Right hindlimb (tissue), 1 donor: Measurements from ENCODE around the gene CNIH1.
"Not testable (repeated sequence)": the region's sequence is repeated elsewhere in the genome, so short reads cannot be mapped to it uniquely, and the experiment has no call there.

Experiments
- DNase-seq: peaks from one replicate; pipeline ENCODE4 v3.0.0-alpha.2; 2018

CNIH1 gene

GRCh38 chr14:54425537-54426274 is 15.5 kb downstream of the CNIH1 start:
- DNase-seq = no peak

DNA sequence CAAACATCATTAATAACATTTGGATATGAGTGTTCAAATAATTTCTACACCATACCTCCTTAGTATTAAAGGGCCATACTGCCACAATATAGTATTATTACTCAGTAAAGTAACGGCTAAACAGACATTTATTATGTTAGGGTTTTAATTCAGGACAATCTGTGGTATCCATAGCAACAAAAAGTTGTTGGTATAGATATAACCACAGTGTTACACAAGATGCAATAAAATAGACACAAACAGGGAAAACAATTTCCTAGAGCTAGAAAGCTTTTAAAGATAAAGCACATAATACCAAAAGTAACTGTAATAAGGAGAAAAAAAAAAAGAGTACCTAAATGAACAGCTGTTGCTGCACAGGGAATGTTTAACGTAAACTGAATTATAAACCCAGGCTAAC is 16.1 kb downstream of the CNIH1 start:
- DNase-seq = no peak

- no peak for DNase-seq
Measured at GRCh38 chr14:54424479-54424901, 16.7 kb downstream of the CNIH1 start.

DNA sequence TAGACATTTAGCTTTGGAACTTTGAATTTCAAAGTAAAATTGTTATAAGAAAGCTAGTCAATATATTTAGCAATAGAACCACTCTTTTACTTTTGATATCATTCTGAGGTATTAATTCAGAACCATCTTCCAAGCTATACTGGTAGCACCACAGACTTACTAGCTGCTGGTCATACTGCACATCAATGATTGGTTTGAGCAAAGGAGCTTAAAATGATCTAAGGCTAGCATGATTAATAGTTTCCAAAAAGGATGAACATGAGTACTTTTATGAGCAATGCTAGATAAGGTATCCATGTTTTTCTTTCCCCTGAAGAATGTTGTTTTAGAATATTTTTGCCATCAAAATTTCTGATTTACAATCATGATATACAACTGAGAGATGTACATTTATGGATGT is 17.2 kb downstream of the CNIH1 start:
- no peak for DNase-seq

- no peak for DNase-seq
Measured at GRCh38 chr14:54420478-54421142, 20.6 kb downstream of the CNIH1 start.

DNA sequence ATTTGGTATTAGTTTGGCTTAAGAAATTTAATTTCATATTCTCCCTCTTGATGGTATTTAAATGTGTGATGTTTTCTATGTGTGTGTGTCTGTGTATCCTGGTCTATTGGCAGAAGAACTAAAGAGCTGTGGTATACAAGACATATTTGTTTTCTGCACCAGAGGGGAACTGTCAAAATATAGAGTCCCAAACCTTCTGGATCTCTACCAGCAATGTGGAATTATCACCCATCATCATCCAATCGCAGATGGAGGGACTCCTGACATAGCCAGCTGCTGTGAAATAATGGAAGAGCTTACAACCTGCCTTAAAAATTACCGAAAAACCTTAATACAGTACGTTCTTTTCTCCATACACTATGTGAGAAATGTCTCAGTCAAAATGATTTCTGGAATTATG is 29.8 kb downstream of the CNIH1 start:
- no peak for DNase-seq

DNA sequence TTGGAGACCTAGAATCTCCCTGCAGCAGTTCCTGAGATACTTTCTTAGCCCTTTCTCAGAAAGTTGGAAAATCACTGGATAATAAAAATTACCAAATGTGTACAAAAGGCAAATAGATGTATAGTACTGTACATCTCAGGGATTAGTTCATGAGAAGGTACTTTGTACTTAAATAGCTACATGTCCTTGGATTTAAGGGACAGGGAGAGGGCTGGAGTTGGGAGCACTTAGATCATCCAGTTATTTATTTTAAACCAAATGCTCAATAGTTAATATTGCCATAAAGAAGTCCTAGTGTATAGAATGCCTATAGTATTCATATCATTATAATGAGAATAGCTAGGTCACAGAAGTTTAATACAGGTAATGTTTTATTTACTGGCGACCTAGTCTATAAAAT is 31.0 kb downstream of the CNIH1 start:
- DNase-seq = no peak

DNA sequence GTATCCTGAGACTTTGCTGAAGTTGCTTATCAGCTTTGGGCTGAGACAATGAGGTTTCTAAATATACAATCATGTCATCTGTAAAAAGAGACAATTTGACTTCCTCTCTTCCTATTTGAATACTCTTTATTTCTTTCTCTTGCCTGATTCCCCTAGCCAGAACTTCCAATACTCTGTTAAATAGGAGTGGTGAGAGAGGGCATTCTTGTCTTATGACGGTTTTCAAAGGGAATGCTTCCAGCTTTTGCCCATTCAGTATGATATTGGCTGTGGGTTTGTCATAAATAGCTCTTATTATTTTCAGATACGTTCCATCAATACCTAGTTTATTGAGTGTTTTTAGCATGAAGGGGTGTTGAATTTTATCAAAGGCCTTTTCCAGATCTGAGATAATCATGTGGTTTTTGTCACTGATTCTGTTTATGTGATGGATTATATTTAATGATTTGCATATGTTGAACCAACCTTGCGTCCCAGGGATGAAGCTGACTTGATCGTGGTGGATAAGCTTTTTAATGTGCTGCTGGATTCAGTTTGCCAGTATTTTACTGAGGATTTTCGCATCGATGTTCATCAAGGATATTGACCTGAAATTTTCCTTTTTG is 37.7 kb downstream of the CNIH1 start:
- not testable (repeated sequence) for DNase-seq

DNA sequence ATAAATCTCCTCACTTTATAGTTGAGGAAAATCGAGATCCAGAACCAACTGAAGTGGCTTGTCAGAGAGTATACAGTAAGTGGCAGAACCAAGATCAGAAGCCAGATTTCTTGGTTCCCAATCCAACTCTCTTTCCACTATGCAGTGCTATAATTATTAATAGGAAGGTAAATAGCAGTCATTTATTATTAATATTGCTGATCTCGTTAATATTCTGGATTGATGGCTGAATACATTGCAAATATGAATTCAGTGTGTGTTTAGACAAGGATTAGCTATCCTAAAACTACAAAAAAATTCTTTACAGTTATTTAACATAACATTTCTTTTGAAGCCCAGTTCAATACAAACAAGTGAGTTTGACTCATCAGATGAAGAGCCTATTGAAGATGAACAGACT is 41.6 kb downstream of the CNIH1 start:
- no peak for DNase-seq

GRCh38 chr14:54396493-54397335 is 44.5 kb downstream of the CNIH1 start, which contains the start of gene CDKN3:
Gene CDKN3 (plus strand): TSS chr14:54397007. CDS start chr14:54397069, 62 bp downstream.
- peak; percentile 99 for DNase-seq

DNA sequence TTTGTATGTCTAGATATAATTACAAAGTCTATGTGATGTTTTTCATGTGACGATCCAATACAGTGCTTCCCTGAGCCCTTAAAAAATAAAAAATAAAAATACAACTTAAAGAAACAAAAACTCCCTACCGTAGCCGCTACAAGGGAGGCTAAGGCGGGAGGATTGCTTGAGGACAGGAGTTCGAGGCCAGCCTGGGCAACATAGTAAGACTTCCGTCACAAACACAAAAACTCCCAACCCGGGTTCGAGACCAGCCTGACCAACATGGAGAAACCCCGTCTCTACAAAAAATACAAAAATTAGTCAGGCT is 45.0 kb downstream of the CNIH1 start:
- no peak for DNase-seq

GRCh38 chr14:54395716-54396115 is 45.5 kb downstream of the CNIH1 start:
- no peak for DNase-seq

DNA sequence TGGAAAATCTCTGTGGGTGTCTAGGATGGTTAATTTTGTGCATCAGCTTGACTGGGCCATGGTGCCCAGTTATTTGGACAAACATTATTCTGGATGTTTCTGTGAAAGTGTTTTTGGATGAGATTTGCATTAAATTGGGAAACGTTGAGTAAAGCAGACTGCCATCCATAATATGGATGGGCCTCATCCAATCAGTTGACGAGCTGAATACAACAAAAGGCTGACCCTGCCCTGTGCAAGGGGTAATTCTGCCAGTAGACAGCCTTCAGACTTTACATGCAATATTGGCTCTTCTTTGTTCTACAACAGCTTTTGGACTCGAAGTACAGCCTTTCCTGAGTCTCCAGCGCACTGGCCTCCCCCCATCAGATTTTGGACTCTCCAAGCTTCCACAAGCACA is 45.9 kb downstream of the CNIH1 start:
- no peak for DNase-seq

DNA sequence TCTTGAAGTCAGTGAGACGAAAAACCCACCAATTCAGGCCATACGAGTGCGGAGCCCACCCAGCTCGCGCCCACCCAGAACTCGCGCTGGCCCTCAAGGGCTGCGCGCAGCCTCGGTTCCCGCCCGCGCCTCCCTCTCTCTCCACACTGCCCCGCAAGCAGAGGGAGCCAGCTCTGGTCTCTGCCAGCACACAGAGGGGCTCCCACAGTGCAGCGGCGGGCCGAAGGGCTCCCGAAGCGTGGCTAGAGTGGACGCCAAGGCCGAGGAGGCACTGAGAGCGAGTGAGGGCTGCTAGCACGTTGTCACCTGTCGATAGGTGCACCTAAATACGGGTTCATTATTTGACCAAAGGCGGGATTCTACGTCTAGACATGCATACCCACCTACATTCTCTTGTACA is 46.6 kb downstream of the CNIH1 start:
- no peak for DNase-seq

DNA sequence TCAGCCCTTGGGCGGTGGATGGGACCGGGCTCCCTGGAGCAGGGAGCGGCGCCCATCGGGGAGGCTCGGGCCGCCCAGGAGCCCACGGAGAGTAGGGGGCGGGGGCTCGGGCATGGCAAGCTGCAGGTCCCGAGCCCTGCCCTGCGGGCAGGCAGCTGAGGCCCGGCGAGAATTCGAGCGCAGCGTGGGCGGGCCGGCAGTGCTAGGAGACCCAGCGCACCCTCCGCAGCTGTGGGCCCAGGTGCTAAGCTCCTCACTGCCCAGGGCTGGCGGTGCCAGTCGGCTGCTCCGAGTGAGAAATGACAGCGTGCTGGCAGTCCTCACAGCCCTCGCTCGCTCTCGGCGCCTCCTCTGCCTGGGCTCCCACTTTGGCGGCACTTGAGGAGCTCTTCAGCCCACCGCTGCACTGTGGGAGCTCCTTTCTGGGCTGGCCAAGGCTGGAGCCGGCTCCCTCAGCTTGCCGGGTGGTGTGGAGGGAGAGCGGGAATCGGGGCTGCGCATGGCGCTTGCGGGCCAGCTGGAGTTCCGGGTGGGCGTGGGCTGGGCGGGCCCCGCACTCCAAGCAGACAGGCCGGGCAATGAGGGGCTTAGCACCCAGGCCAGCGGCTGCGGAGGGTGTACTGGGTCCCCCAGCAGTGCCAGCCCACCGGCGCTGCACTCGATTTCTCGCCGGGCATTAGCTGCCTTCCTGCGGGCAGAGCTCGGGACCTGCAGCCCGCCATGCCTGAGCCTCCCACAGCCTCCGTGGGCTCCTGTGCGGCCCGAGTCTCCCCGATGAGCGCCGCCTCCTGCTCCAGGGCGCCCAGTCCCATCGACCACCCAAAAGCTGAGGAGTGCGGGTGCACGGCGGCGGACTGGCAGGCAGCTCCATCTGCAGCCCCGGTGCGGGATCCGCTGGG is 47.9 kb downstream of the CNIH1 start:
- DNase-seq = not testable (repeated sequence)

- no peak for DNase-seq
Measured at GRCh38 chr14:54392131-54392859, 48.9 kb downstream of the CNIH1 start.

DNA sequence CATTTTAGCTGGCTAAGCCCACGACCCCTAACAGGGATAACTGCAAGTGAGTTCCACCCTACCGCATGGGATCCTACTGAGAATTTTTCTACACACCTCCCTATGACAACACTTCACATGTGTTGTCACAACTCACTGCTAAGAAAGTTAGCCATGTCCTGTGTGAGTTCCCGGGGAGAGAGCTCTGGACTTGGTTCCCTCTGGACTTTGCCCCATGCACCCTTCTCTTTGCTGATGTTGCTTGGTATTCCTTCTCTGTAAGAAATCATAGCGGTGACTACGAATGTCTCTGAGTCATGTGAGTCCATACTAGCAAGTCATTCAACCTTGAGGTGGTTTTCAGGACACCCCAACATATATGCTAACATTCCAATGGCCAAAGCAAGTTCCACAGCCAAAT is 53.8 kb downstream of the CNIH1 start:
- DNase-seq = no peak

GRCh38 chr14:54385556-54385955 is 55.6 kb downstream of the CNIH1 start:
- no peak for DNase-seq

DNA sequence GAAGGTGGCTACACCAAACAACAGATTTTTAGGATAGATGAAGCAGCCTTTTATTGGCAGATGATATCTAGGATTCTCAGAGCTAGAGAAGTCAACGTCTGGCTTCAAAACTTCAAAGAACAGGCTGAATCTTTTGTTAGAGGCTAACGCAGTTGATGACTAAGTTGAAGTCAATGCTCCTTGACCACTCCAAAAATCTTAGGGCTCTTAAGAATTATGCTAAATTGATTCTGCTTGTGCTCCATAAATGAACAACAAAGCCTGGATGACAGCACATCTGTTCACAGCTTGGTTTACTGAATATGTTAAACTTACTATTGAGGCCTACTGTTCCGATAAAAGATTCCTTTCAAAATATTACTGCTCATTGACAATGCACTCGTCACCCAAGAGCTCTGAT is 57.3 kb downstream of the CNIH1 start:
- DNase-seq = no peak

DNA sequence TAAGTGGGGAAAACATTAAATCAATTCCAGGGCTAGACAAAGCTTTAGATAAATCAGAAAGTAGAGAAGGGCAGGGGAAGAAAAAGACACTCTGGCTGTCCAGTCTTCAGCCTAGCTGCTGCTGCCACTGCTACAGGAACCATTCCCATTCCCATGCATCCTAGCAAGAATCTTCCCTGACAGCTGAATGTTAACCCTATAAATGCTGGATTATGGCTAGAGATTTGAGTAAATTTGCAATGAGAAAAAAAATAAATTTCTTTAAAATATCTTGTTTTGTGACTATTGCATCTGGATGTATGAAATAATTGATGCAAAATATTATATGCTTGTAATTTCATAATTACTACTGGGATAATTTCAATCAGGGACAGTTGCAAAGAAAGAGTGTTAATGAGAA is 59.4 kb downstream of the CNIH1 start:
- DNase-seq = no peak

- DNase-seq = not testable (repeated sequence)
Measured at GRCh38 chr14:54380558-54380957, 60.6 kb downstream of the CNIH1 start.

- DNase-seq = not testable (repeated sequence)
Measured at GRCh38 chr14:54378893-54379292, 62.3 kb downstream of the CNIH1 start.
